H9 (cell line): Measurements from ENCODE around the gene TRMT44. TPM values are rescaled to one million over a fixed set of nuclear protein-coding genes. Genes with fewer than 3 reads are reported as not detected.
"Not testable (repeated sequence)": the region's sequence is repeated elsewhere in the genome, so short reads cannot be mapped to it uniquely, and the experiment has no call there.

Experiments used
- DNase-seq: peaks from one replicate; pipeline ENCODE4 v3.0.0-alpha.2; 2017
- H2AFZ ChIP-seq: one replicate; pipeline ENCODE4 v1.6.1; 2013; ENCODE audit warnings: mild to moderate bottlenecking, low read length, control low read depth, moderate library complexity
- H2AK5ac ChIP-seq: 2 replicates; pipeline ENCODE4 v1.6.1; 2013; ENCODE audit warnings: low read length, control low read depth, mixed read lengths; ENCODE audit not compliant: insufficient read length
- H2BK120ac ChIP-seq: one replicate; pipeline ENCODE4 v1.6.1; 2013; ENCODE audit warnings: low read depth, mild to moderate bottlenecking, low read length, control low read depth, inconsistent platforms; ENCODE audit not compliant: poor library complexity, severe bottlenecking
- H2BK12ac ChIP-seq: 2 replicates; pipeline ENCODE4 v1.6.1; 2013; ENCODE audit warnings: low read length, control low read depth, mixed read lengths, low read depth; ENCODE audit not compliant: insufficient read length
- H2BK15ac ChIP-seq: 2 replicates; pipeline ENCODE4 v1.6.1; 2013; ENCODE audit warnings: low read depth, low read length, control low read depth
- H2BK20ac ChIP-seq: one replicate; pipeline ENCODE4 v1.6.1; 2013; ENCODE audit warnings: low read depth, mild to moderate bottlenecking, low read length, control low read depth, inconsistent platforms; ENCODE audit not compliant: poor library complexity, severe bottlenecking
- H2BK5ac ChIP-seq: 2 replicates; pipeline ENCODE4 v1.6.1; 2013; ENCODE audit warnings: low read length, control low read depth, mixed read lengths; ENCODE audit not compliant: insufficient read length
- H3K14ac ChIP-seq: 2 replicates; pipeline ENCODE4 v1.6.1; 2013; ENCODE audit warnings: low read length, control low read depth; ENCODE audit not compliant: insufficient read depth
- H3K18ac ChIP-seq: 2 replicates; pipeline ENCODE4 v1.6.1; 2013; ENCODE audit warnings: low read depth, mild to moderate bottlenecking, mixed read lengths, low read length, control low read depth; ENCODE audit not compliant: insufficient read length
- H3K23ac ChIP-seq: 2 replicates; pipeline ENCODE4 v1.6.1; 2013; ENCODE audit warnings: low read length, control low read depth, mixed read lengths, low read depth; ENCODE audit not compliant: insufficient read length
- H3K23me2 ChIP-seq: 2 replicates; pipeline ENCODE4 v1.6.1; 2013; ENCODE audit warnings: low read depth, mild to moderate bottlenecking, mixed read lengths, low read length, control low read depth; ENCODE audit not compliant: insufficient read length, poor library complexity, severe bottlenecking
- H3K27ac ChIP-seq: 2 replicates; pipeline ENCODE4 v1.5.1; 2013; ENCODE audit warnings: low read length, control low read depth, mixed read lengths, low read depth; ENCODE audit not compliant: insufficient read length
- H3K27me3 ChIP-seq: 2 replicates; pipeline ENCODE4 v1.6.1; 2013; ENCODE audit warnings: low read length, control low read depth, inconsistent platforms; ENCODE audit not compliant: insufficient read depth
- H3K4ac ChIP-seq: 2 replicates; pipeline ENCODE4 v1.6.1; 2013; ENCODE audit warnings: low read depth, mild to moderate bottlenecking, control low read depth, inconsistent platforms, low read length, moderate library complexity
- H3K4me1 ChIP-seq: 2 replicates; pipeline ENCODE4 v1.6.1; 2013; ENCODE audit warnings: low read length, control low read depth, inconsistent platforms; ENCODE audit not compliant: insufficient read depth
- H3K4me2 ChIP-seq: 2 replicates; pipeline ENCODE4 v1.6.1; 2013; ENCODE audit warnings: low read length, control low read depth, mixed read lengths; ENCODE audit not compliant: insufficient read length, insufficient read depth
- H3K56ac ChIP-seq: 2 replicates; pipeline ENCODE4 v1.6.1; 2013; ENCODE audit warnings: low read depth, mild to moderate bottlenecking, mixed read lengths, low read length, control low read depth; ENCODE audit not compliant: insufficient read length
- H3K79me1 ChIP-seq: 2 replicates; pipeline ENCODE4 v1.6.1; 2013; ENCODE audit warnings: low read depth, mild to moderate bottlenecking, moderate library complexity, low read length, control low read depth, inconsistent platforms; ENCODE audit not compliant: insufficient read depth, poor library complexity, severe bottlenecking
- H3K79me2 ChIP-seq: 2 replicates; pipeline ENCODE4 v1.6.1; 2013; ENCODE audit warnings: low read length, control low read depth, inconsistent platforms; ENCODE audit not compliant: insufficient read depth
- H3K9ac ChIP-seq: 2 replicates; pipeline ENCODE4 v1.6.1; 2013; ENCODE audit warnings: low read length, control low read depth, mixed read lengths; ENCODE audit not compliant: insufficient read length; ENCODE audit errors: extremely low read depth
- H3K9me3 ChIP-seq: one replicate; pipeline ENCODE4 v1.6.1; 2013; ENCODE audit warnings: low read depth, low read length, inconsistent platforms; ENCODE audit not compliant: control insufficient read depth
- H3T11ph ChIP-seq: one replicate; pipeline ENCODE4 v1.6.1; 2013; ENCODE audit warnings: mild to moderate bottlenecking, low read length, control low read depth, inconsistent platforms
- H4K20me1 ChIP-seq: one replicate; pipeline ENCODE4 v1.6.1; 2013; ENCODE audit not compliant: control insufficient read depth, insufficient read length, insufficient read depth
- H4K5ac ChIP-seq: 2 replicates; pipeline ENCODE4 v1.6.1; 2013; ENCODE audit warnings: low read depth, mild to moderate bottlenecking, mixed read lengths, low read length, control low read depth; ENCODE audit not compliant: insufficient read length
- H4K8ac ChIP-seq: replicated peaks from 2 replicates; pipeline ENCODE4 v1.6.1; 2013; ENCODE audit warnings: low read length, control low read depth, mixed read lengths, low read depth; ENCODE audit not compliant: insufficient read length
- H4K91ac ChIP-seq: 2 replicates; pipeline ENCODE4 v1.6.1; 2013; ENCODE audit warnings: low read depth, mild to moderate bottlenecking, moderate library complexity, mixed read lengths, low read length, control low read depth; ENCODE audit not compliant: insufficient read length
- H3K27ac Mint-ChIP-seq, 3 experiments: 2 replicates in 2 of 3; 3 replicates in 1 of 3; pipeline ENCODE4 v1.8.0; 2020 to 2021; ENCODE audit warnings: mixed read lengths in 3 of 3, mild to moderate bottlenecking in 1 of 3, moderate library complexity in 1 of 3
- H3K27me3 Mint-ChIP-seq: 2 replicates; pipeline ENCODE4 v1.8.0; 2021; ENCODE audit warnings: low read depth, mild to moderate bottlenecking, moderate library complexity, mixed read lengths
- H3K36me3 Mint-ChIP-seq, 3 experiments: 2 replicates in 2 of 3; 3 replicates in 1 of 3; pipeline ENCODE4 v1.8.0; 2020 to 2021; ENCODE audit warnings: low read depth in 3 of 3, mixed read lengths in 3 of 3; ENCODE audit not compliant: insufficient read depth in 1 of 3
- H3K4me1 Mint-ChIP-seq, 2 experiments: 2 replicates each; pipeline ENCODE4 v1.8.0; 2020; ENCODE audit warnings: mixed read lengths in 2 of 2
- H3K4me3 Mint-ChIP-seq, 2 experiments: 2 replicates in 1 of 2; 3 replicates in 1 of 2; pipeline ENCODE4 v1.8.0; 2020 to 2021; ENCODE audit warnings: mild to moderate bottlenecking in 2 of 2, mixed read lengths in 2 of 2, moderate library complexity in 1 of 2
- H3K9me3 Mint-ChIP-seq, 2 experiments: 2 replicates in 1 of 2; 3 replicates in 1 of 2; pipeline ENCODE4 v1.8.0; 2020; ENCODE audit warnings: mild to moderate bottlenecking in 2 of 2, mixed read lengths in 2 of 2, moderate library complexity in 1 of 2
- CTCF ChIP-seq: fragments of 200-600 bp; sonication (generic); conservative IDR thresholded peaks from 3 replicates; pipeline ENCODE4 v1.8.0; 2021; ENCODE audit warnings: antibody characterized with exemption, mild to moderate bottlenecking
- WGBS: extraction: QIAGEN DNeasy Blood & Tissue Kit; methylation state at CpG from one replicate; pipeline ENCODE4 v1.1.7; 2013; ENCODE audit warnings: missing lambda C conversion rate, low lambda C conversion rate, mixed read lengths; ENCODE audit not compliant: insufficient read length; ENCODE audit errors: extremely low coverage; 5-methylcytosine and 5-hydroxymethylcytosine counted together
- total RNA-seq: library from RNA; stranded (reverse); gene quantifications from 2 replicates; pipeline ENCODE4 v1.2.1, GENCODE V29; 2021

Gene TRMT44
- total RNA-seq, 1 experiment from 2014 or later: 22.8 TPM

- no peak overlapping the region for H2BK20ac ChIP-seq
- no peak overlapping the region for H2BK15ac ChIP-seq
- no peaks in the 10 kb centered on the region for H3K23me2 ChIP-seq
- H3K4me2 ChIP-seq: no peak overlapping the region
- peaks cover 12 to 22% (median 18%) of the 10 kb centered on the region in 3 experiments; a peak in 6 of 7 replicates for H3K36me3 Mint-ChIP-seq
- H3K9me3 Mint-ChIP-seq: peaks cover 0 to 5% of the 10 kb centered on the region in 2 experiments; a peak in 4 of 5 replicates
- H3K18ac ChIP-seq: no peak overlapping the region
- no peak overlapping the region for H2AK5ac ChIP-seq
- no peak overlapping the region for H2AFZ ChIP-seq
- H3K4me1 ChIP-seq: no peaks in the 10 kb centered on the region
- H3K4ac ChIP-seq: no peak overlapping the region
- no peak overlapping the region for H4K5ac ChIP-seq
- DNase-seq: no peak
- no peaks in the 10 kb centered on the region for H3K79me1 ChIP-seq
- no peak overlapping the region; a peak in 2 of 7 replicates for H3K27ac Mint-ChIP-seq
- H3K23ac ChIP-seq: no peak overlapping the region
- no peak overlapping the region for H3T11ph ChIP-seq
- no peak overlapping the region for H2BK12ac ChIP-seq
- H3K14ac ChIP-seq: no peak overlapping the region
- H4K8ac ChIP-seq: no peak overlapping the region
- H3K9me3 ChIP-seq: no peaks in the 10 kb centered on the region
- no peak overlapping the region for H2BK120ac ChIP-seq
- H3K4me1 Mint-ChIP-seq: peaks cover 33 to 41% of the 10 kb centered on the region in 2 experiments
- no CpG with 5 or more reads among the region's 11 CpGs for WGBS
- no peaks in the 10 kb centered on the region for H3K27me3 ChIP-seq
- H3K79me2 ChIP-seq: no peaks in the 10 kb centered on the region
- no peaks in the 10 kb centered on the region for H4K20me1 ChIP-seq
- no peaks in the 10 kb centered on the region for H3K27me3 Mint-ChIP-seq
- H3K56ac ChIP-seq: no peak overlapping the region
- TF ChIP-seq CTCF: no peak
- no peak overlapping the region for H2BK5ac ChIP-seq
- no peak overlapping the region for H3K27ac ChIP-seq
- H3K9ac ChIP-seq: no peak overlapping the region
- H3K4me3 Mint-ChIP-seq: no peak overlapping the region
- H4K91ac ChIP-seq: no peak overlapping the region
Observed at GRCh38 chr4:8480221-8480620, 39.6 kb downstream of the TRMT44 start.

GRCh38 chr4:8486643-8487042 is 46.1 kb downstream of the TRMT44 start:
- Mint-ChIP-seq H3K4me1 (peaks cover 21 to 40% of the 10 kb centered on the region in 2 experiments), H3K36me3 (peaks cover 46 to 54% (median 53%) of the 10 kb centered on the region in 3 experiments)

More at GRCh38 chr4:8486643-8487042, 46.1 kb downstream of the TRMT44 start:
- not testable (repeated sequence) for DNase-seq, H2AFZ ChIP-seq, H2AK5ac ChIP-seq, H3K4me3 Mint-ChIP-seq, H2BK20ac ChIP-seq, H3K27me3 Mint-ChIP-seq, H4K20me1 ChIP-seq, H2BK15ac ChIP-seq, H3K4me1 ChIP-seq, H3K9me3 ChIP-seq, H3K79me2 ChIP-seq, H3K27me3 ChIP-seq, H3K23me2 ChIP-seq, H3K27ac Mint-ChIP-seq, H3K18ac ChIP-seq, H3K14ac ChIP-seq, H3K27ac ChIP-seq, H2BK120ac ChIP-seq, H3K4me2 ChIP-seq, H2BK5ac ChIP-seq, H4K91ac ChIP-seq, H3K79me1 ChIP-seq, H4K5ac ChIP-seq, H3K23ac ChIP-seq, H3K56ac ChIP-seq, H3K4ac ChIP-seq, H3T11ph ChIP-seq, H4K8ac ChIP-seq, H2BK12ac ChIP-seq, H3K9ac ChIP-seq
- H3K9me3 Mint-ChIP-seq: peaks cover 44 to 53% of the 10 kb centered on the region in 2 experiments
- WGBS: no CpG with 5 or more reads among the region's 9 CpGs
